Renal pelvis (tissue), 4 donors: ENCODE measurements around the gene MAB21L4. TPM values are rescaled to one million over a fixed set of nuclear protein-coding genes. Genes with fewer than 3 reads are reported as not detected.

Experiments used
- DNase-seq: peaks from one replicate; pipeline ENCODE4 v3.0.0-alpha.2; 2013
- polyA plus RNA-seq, 3 donors: library from polyadenylated mRNA; unstranded; fragments of 120-200 nt; gene quantifications; one replicate each; pipeline ENCODE4 v1.2.1, GENCODE V29; 2013; ENCODE audit not compliant: insufficient read length in 3 of 3

Gene MAB21L4
- polyA plus RNA-seq, 3 donors = 10.7 to 11.2 (median 11.1) TPM

DNA sequence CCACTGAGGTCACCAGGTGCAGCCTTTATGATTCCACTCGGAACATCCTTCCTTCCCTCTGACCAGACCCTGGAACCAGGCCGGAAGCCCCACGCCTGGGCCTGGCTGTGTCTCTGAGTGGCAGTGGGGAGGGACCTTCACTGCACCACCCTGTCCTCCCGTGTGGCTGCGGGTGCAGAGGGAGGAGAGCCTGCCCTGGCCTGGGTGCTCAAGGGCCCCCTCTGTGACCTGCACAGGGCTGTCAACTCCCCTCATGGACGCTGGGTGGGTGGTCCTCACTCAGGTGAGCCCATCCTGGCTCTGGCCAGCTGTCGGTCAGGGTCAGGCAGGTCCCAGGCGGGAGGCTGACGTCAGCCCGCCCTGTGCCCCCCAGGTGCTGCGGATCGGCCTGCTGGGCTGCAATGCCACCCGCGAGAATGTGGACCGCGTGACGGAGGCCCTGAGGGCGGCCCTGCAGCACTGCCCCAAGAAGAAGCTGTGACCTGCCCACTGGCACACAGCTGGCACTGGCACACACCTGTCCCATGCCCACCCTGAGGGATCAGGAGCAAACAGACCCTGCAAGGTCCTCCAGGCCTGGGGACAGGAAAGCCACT lies 17.5 kb downstream of the MAB21L4 start:
- DNase-seq = no peak

GRCh38 chr2:240877460-240878340 lies 18.3 kb downstream of the MAB21L4 start:
- DNase-seq = no peak

GRCh38 chr2:240876475-240877251 lies 19.3 kb downstream of the MAB21L4 start:
- no peak for DNase-seq

DNA sequence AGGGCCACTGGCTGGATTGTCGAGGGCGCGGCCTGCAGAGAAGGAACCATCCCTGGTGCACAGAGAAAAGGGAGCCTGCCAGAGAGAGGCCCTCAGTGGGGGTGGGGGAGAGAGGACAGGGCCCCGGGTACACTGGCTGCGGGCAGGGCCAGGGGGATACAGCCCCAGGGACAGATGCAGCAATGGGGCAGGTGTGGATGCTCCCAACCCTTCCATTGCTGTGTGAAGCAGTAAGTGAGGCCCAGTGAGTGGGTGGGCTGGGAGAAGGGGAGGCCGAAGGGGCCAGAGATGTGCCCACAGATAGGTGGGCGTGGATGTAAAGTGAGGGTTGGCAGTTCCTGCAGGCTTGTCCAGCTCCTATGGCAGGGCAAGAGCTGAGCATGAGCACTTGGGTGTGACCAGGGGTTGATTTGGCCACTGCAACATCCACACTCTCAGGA lies 19.9 kb downstream of the MAB21L4 start:
- no peak for DNase-seq

- no peak for DNase-seq
Observed at GRCh38 chr2:240875228-240876034, 20.5 kb downstream of the MAB21L4 start.

- DNase-seq = no peak
Observed at GRCh38 chr2:240874715-240875227, 21.2 kb downstream of the MAB21L4 start.

GRCh38 chr2:240873805-240874714 lies 21.9 kb downstream of the MAB21L4 start:
- no peak for DNase-seq

DNA sequence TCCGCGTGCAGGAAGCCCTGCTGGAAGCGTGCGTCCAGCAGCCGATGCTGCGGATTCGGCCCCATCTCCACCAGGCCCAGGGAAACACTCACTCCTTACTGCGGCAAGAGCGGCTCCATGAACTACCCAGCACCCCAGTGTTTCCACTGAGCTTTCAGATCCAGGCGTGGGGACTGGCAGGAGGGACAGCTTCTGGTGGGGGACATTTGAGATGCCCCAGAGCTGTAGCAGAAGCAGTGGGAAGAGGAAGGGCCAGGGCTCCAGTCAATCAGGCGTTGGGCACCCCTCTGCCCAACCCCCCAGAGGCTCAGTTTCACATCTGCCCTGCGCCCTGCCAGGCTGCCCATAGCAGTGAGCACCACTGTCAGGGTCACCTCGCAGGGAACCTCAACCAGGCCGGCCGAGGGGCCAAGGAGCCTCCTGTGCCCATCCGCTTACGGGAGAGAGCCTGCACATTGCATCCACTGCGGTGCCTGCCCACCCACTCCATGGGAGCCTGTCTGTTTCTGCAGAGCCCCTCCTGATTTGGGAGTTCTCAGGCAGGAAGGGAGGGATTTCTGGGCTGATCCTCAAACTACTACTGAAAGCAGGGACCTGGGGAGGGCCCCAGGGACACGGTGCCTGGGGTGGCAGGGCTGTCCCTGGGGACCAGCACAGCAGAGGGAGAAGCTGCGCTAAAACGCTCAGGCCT lies 22.7 kb downstream of the MAB21L4 start:
- DNase-seq = no peak

- DNase-seq = no peak
Observed at GRCh38 chr2:240872317-240873097, 23.4 kb downstream of the MAB21L4 start.

DNA sequence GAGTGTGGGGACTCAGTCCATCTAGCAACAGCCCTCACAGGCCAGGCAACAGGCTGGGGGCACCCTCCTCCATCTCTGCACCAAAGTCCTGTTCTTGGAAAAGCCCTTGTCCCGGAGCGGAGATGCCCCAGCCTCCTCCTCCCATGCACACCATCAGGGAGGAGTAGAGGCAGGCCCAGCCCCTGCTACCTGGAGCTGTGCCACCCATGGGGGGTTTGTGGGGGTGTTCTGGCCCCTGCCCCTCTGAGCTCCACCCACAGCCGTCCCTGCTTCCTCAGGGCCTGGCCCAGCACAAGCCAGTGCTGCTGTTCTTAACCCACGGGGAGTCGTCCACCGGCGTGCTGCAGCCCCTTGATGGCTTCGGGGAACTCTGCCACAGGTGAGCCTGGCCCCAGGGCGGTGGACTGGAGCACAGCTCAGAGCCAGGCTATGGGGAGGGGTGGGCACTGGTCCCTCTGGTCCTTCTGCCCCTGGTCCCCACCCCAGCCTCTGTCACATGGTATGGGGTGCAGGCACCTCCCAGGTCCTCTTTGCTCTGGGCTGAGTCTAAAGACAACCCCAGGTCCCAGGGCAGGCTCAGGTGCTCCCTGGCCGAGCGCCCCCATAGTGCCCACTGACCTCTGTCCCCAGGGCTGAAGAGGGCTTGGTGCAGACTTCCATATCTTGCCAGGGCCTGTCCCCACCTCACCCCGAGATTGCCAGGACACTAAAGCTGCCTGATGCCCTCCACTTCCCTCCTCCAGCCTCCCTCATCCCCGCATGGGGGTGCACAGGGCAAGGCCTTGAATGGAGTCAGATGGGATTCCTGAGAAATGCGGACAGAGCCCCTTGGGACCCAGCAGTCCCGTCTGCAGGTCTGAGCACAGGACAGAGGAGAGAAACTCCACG lies 24.6 kb downstream of the MAB21L4 start:
- no peak for DNase-seq

- no peak for DNase-seq
Observed at GRCh38 chr2:240869956-240870875, 25.7 kb downstream of the MAB21L4 start.

GRCh38 chr2:240869109-240869955 lies 26.6 kb downstream of the MAB21L4 start:
- DNase-seq = no peak

GRCh38 chr2:240868286-240869108 lies 27.5 kb downstream of the MAB21L4 start, which contains the start of gene AGXT:
AGXT (plus strand) TSS chr2:240868824; CDS start chr2:240868866, 42 bp downstream.
- DNase-seq = no peak

GRCh38 chr2:240865391-240865790 lies 30.6 kb downstream of the MAB21L4 start:
- DNase-seq = no peak

GRCh38 chr2:240864475-240864874 lies 31.5 kb downstream of the MAB21L4 start:
- no peak for DNase-seq
